ENCODE measurements around the gene CNN1. TPM values are rescaled to one million over a fixed set of nuclear protein-coding genes. Genes with fewer than 3 reads are reported as not detected.

Gene CNN1
- total RNA-seq, 4 donors from 2014 or later: 267 to 1,727 (median 599) TPM

GRCh38 chr19:11549386-11549953 is 10.8 kb downstream of the CNN1 start:
- DNase-seq: no peak
- Histone ChIP-seq H3K27me3 (no peaks in the 10 kb centered on the region), H3K36me3 (no peaks in the 10 kb centered on the region), H3K4me3 (no peak overlapping the region), H3K27ac (peak overlapping the region; percentile 30 to 84), H3K4me1 (peaks cover 0 to 15% of the 10 kb centered on the region in 2 donors), H3K9me3 (no peaks in the 10 kb centered on the region)
- intact Hi-C loops (cut with DNase I; ENCODE audit: low total_unique reads): no loop called here
- TF ChIP-seq POLR2A (IDR thresholded peaks at IDR 0.05) (no peak), CTCF (IDR thresholded peaks at IDR 0.05) (no peak)

DNA sequence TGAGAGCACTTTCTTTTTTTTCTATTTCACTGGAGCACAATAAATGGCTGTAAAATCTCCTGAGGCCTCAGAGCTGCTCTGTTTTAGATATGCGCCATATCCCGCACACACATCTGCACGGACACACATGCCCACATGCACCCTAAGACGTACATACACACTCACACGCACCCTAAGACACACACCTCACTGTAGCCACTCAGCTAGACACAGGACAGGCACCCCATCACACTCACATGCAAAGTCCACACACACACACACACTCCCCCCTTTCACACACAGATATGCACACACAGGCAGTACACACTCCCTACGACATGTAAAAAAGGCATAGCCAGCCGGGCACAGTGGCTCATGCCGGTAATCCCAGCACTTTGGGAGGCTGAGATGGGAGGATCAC is 11.6 kb downstream of the CNN1 start:
- peaks cover 0 to 15% of the 10 kb centered on the region in 2 donors for H3K4me1 ChIP-seq
- H3K36me3 ChIP-seq: no peaks in the 10 kb centered on the region
- no peak for TF ChIP-seq POLR2A (IDR thresholded peaks at IDR 0.05)
- TF ChIP-seq CTCF (IDR thresholded peaks at IDR 0.05): no peak
- no peaks in the 10 kb centered on the region for H3K9me3 ChIP-seq
- no peaks in the 10 kb centered on the region for H3K27me3 ChIP-seq
- DNase-seq: peak in 1 of 2 donors; percentile 38
- peak overlapping the region; percentile 84 to 91 for H3K27ac ChIP-seq
- H3K4me3 ChIP-seq: no peak overlapping the region
- intact Hi-C loops (cut with DNase I; ENCODE audit: low total_unique reads): no loop called here

DNA sequence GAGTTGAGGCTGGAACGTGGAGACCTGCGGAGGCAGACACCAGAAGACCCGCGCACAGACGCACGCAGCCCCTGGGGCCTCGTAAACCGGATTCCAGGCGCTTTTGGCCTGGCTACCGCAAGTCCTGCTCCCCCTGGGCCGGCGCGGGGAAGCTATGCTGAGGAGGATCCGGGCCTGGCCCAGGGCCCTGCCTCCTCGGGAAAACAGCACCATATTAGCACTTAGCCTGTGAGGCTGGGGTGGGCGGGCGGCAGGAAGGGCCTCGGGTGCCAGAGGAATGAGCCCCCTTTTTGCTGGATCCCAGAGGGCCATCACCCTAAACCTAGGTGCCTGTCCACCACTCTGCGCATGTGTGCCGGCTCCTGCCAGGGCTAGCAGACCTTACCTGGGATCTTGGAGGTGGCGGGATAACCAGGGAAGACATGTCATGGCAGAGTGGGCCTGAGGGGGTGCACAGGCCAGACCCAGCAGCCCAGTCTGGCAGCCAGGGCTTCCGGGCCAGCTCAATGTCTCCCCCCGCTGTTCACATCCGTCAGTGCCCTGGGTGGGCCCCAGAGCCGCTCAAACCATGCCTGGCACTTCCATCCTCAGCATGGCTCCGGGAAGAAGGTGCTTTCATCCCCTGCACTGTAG is 13.1 kb downstream of the CNN1 start:
- peaks cover 0 to 15% of the 10 kb centered on the region in 2 donors for H3K4me1 ChIP-seq
- H3K9me3 ChIP-seq: no peaks in the 10 kb centered on the region
- DNase-seq: peak; percentile 76 to 79
- intact Hi-C loops (cut with DNase I; ENCODE audit: low total_unique reads): no loop called here
- peak in 1 of 2 donors; percentile 47 for TF ChIP-seq POLR2A (IDR thresholded peaks at IDR 0.05)
- TF ChIP-seq CTCF (IDR thresholded peaks at IDR 0.05): peak in 3 of 4 experiments; percentile 33 to 39 (median 37)
- peak overlapping the region in 1 of 2 donors; percentile 7 for H3K4me3 ChIP-seq
- no peaks in the 10 kb centered on the region for H3K36me3 ChIP-seq
- H3K27me3 ChIP-seq: no peaks in the 10 kb centered on the region
- H3K27ac ChIP-seq: peak overlapping the region; percentile 84 to 91

DNA sequence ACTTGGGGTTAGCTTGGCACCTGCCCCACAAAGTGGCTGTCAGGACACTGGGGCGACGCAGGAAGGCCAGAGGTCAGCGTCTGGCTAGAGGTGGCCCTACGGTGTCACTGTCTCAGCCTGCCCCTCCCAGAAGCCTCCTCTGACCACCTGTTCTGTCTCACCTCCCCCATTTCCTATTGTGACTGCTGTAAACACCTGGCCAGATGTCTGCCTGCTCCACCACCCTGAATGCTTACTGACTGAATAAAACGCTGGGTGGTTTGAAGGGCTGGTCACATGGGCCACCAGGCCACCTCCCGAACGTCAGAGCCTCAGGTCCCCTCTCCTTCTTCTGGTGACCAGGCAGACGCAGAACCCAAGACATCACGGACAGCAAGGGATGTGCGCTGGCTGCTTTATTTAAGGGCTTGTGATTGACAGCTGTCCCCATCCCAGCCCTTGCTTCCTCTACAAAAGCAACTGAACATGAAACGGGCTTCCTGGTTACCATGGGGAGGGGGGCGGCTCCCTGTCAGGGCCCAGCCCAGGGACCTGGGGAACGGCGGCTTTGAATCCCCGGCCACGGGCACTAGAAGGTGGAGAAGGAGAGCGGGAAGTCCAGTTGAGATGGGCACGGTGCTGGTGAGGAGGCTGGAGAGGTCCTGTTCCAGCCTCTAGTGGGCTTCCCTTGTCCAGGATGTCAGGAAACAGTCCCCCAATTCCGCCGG is 14.2 kb downstream of the CNN1 start:
- H3K9me3 ChIP-seq: no peaks in the 10 kb centered on the region
- intact Hi-C loops (cut with DNase I; ENCODE audit: low total_unique reads): no loop called here
- no peak overlapping the region for H3K4me3 ChIP-seq
- no peak for TF ChIP-seq CTCF (IDR thresholded peaks at IDR 0.05)
- no peak for TF ChIP-seq POLR2A (IDR thresholded peaks at IDR 0.05)
- no peaks in the 10 kb centered on the region for H3K36me3 ChIP-seq
- H3K27ac ChIP-seq: peak overlapping the region; percentile 84 to 91
- peaks cover 0 to 16% of the 10 kb centered on the region in 2 donors for H3K4me1 ChIP-seq
- H3K27me3 ChIP-seq: no peaks in the 10 kb centered on the region
- DNase-seq: no peak

DNA sequence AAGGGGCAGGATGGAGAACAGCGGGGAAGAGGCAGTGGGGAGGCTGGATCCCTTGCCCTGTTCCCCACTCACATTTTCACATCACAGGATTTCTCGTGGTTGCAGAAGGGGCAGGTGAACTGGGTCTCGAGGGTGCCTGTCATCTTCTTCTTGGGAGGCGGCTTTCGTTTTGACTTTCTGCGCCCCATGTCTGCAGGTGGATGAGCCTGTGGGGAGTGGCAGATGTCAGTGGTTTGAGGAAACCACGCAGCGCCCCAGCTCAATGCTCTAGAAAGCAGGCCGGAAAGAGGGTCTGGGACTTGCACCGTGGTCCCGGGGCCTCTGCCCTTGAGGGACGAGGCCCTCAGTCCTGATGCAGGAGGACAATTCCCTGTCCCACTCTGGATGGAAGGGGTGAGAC is 15.5 kb downstream of the CNN1 start:
- H3K36me3 ChIP-seq: no peaks in the 10 kb centered on the region
- no peaks in the 10 kb centered on the region for H3K9me3 ChIP-seq
- H3K27me3 ChIP-seq: no peaks in the 10 kb centered on the region
- TF ChIP-seq CTCF (IDR thresholded peaks at IDR 0.05) (no peak), POLR2A (IDR thresholded peaks at IDR 0.05) (no peak)
- H3K4me1 ChIP-seq: peaks cover 0 to 23% of the 10 kb centered on the region in 2 donors
- DNase-seq: no peak
- no peak overlapping the region for H3K4me3 ChIP-seq
- intact Hi-C loops (cut with DNase I; ENCODE audit: low total_unique reads): no loop called here
- H3K27ac ChIP-seq: no peak overlapping the region
